B cell (primary cell): ENCODE measurements around the gene RELB.

Source experiments
- CTCF ChIP-seq: fragments of 200-600 bp; IDR thresholded peaks from one replicate; pipeline ENCODE4 v1.8.0; 2022; ENCODE audit warnings: antibody characterized with exemption, mild to moderate bottlenecking
- EZH2 ChIP-seq: IDR thresholded peaks from 2 replicates; pipeline ENCODE4 v1.6.1; 2012; ENCODE audit warnings: borderline replicate concordance, low read depth, mild to moderate bottlenecking, moderate library complexity, low read length; ENCODE audit not compliant: insufficient read depth, poor library complexity, severe bottlenecking

GRCh38 chr19:44954649-44955504 is 46.4 kb upstream of the RELB start, which contains the start of gene CLPTM1:
- TF ChIP-seq EZH2 (no peak), CTCF (no peak)
